GM18951 (cell line): ENCODE measurements around the gene LIN28B.
"Not testable (repeated sequence)": the region's sequence is repeated elsewhere in the genome, so short reads cannot be mapped to it uniquely, and the experiment has no call there.

Experiments
- POLR2A ChIP-seq: IDR thresholded peaks from 4 replicates; pipeline ENCODE4 v1.6.1; 2011; ENCODE audit warnings: mild to moderate bottlenecking; ENCODE audit not compliant: insufficient read length, insufficient read depth; ENCODE audit errors: extremely low read depth
- in situ Hi-C: fragments of 300-500 bp; cut with MboI; formaldehyde crosslinking; loops from one replicate; pipeline ENCODE4 v1.12.0; 2022; ENCODE audit warnings: low sequenced_read_pairs, mixed read lengths, inconsistent platforms; ENCODE audit not compliant: unreplicated experiment

LIN28B gene

GRCh38 chr6:104951677-104952076 is 5.2 kb upstream of the LIN28B start:
- TF ChIP-seq POLR2A: no peak
- in situ Hi-C loops: no loop called here

- in situ Hi-C loops: no loop called here
- no peak for TF ChIP-seq POLR2A
Observed at GRCh38 chr6:104952911-104953399, 4.0 kb upstream of the LIN28B start.

- in situ Hi-C loops: not testable (repeated sequence)
Observed at GRCh38 chr6:104953400-104954189, 3.3 kb upstream of the LIN28B start.

GRCh38 chr6:104954190-104954797 is 2.6 kb upstream of the LIN28B start:
- TF ChIP-seq POLR2A: no peak
- in situ Hi-C loops: no loop called here

- TF ChIP-seq POLR2A: no peak
- in situ Hi-C loops: no loop called here
Observed at GRCh38 chr6:104955491-104955890, 1.4 kb upstream of the LIN28B start.

- TF ChIP-seq POLR2A: no peak
- in situ Hi-C loops: no loop called here
Observed at GRCh38 chr6:104955927-104956730, 778 bp upstream of the LIN28B start.

- in situ Hi-C loops: no loop called here
- no peak for TF ChIP-seq POLR2A
Observed at GRCh38 chr6:104957301-104958177, 632 bp downstream of the LIN28B start.

GRCh38 chr6:104958178-104959025 is 1.5 kb downstream of the LIN28B start:
- no peak for TF ChIP-seq POLR2A
- in situ Hi-C loops: no loop called here

GRCh38 chr6:104959026-104959858 is 2.3 kb downstream of the LIN28B start:
- no peak for TF ChIP-seq POLR2A

GRCh38 chr6:104969108-104969507 is 12.2 kb downstream of the LIN28B start:
- in situ Hi-C loops: no loop called here
- TF ChIP-seq POLR2A: no peak

More at GRCh38 chr6:104959026-104959858, 2.3 kb downstream of the LIN28B start:
- in situ Hi-C loops: no loop called here
